Measurements from ENCODE around the gene SYT7. TPM values are rescaled to one million over a fixed set of nuclear protein-coding genes. Genes with fewer than 3 reads are reported as not detected.

The SYT7 gene
- total and polyA plus RNA-seq, 2 experiments from 2014 or later: 0.40 to 1.9 TPM

GRCh38 chr11:61627850-61628661 lies 47.2 kb upstream of the SYT7 start:
- H3K27me3 ChIP-seq (replicated peaks; ENCODE audit: insufficient read depth): no peaks in the 10 kb centered on the region
- H3K9me2 ChIP-seq (ENCODE audit: insufficient read depth): no peaks in the 10 kb centered on the region
- H4K20me1 ChIP-seq (ENCODE audit: insufficient read depth): no peaks in the 10 kb centered on the region
- 33 to 34% methylated on average over 13 of the region's 13 CpGs for WGBS, 2 experiments (ENCODE audit: low coverage in 1 of 2, low lambda C conversion rate in 2 of 2, missing lambda C conversion rate in 2 of 2)
- no peak overlapping the region for H3K9ac ChIP-seq
- no peaks in the 10 kb centered on the region for H3K36me3 ChIP-seq (ENCODE audit: low read depth)
- no peak for TF ChIP-seq EZH2phosphoT487 (IDR thresholded peaks at IDR 0.05; ENCODE audit: insufficient read depth, low read depth)
- no peak for TF ChIP-seq EZH2 (IDR thresholded peaks at IDR 0.05; ENCODE audit: insufficient read depth, poor library complexity, severe bottlenecking)
- peak; percentile 87 for DNase-seq
- H2AFZ ChIP-seq: no peak overlapping the region
- H3K4me1 ChIP-seq (ENCODE audit: insufficient read depth): peaks cover 4% of the 10 kb centered on the region
- no peaks in the 10 kb centered on the region for H3K79me2 ChIP-seq (ENCODE audit: insufficient read depth)
- H3K4me3 ChIP-seq: no peak overlapping the region
- no peak overlapping the region for H3K4me2 ChIP-seq (ENCODE audit: unreplicated experiment)
- no peaks in the 10 kb centered on the region for H3K9me3 ChIP-seq (ENCODE audit: low read depth)
- in situ Hi-C loops (cut with MboI): no loop called here
- H3K27ac ChIP-seq: no peak overlapping the region
- H3F3A ChIP-seq (ENCODE audit: insufficient read depth): no peaks in the 10 kb centered on the region

- Histone ChIP-seq H3K9me2 (ENCODE audit: insufficient read depth) (no peaks in the 10 kb centered on the region), H3F3A (ENCODE audit: insufficient read depth) (no peaks in the 10 kb centered on the region), H3K27ac (no peak overlapping the region), H3K79me2 (ENCODE audit: insufficient read depth) (no peaks in the 10 kb centered on the region), H3K4me2 (ENCODE audit: unreplicated experiment) (no peak overlapping the region), H2AFZ (no peak overlapping the region), H3K9ac (no peak overlapping the region), H4K20me1 (ENCODE audit: insufficient read depth) (no peaks in the 10 kb centered on the region), H3K36me3 (ENCODE audit: low read depth) (no peaks in the 10 kb centered on the region), H3K4me3 (no peak overlapping the region), H3K9me3 (ENCODE audit: low read depth) (no peaks in the 10 kb centered on the region), H3K4me1 (ENCODE audit: insufficient read depth) (peaks cover 4% of the 10 kb centered on the region), H3K27me3 (replicated peaks; ENCODE audit: insufficient read depth) (no peaks in the 10 kb centered on the region)
- no peak for DNase-seq
- in situ Hi-C loops (cut with MboI): no loop called here
- WGBS, 2 experiments (ENCODE audit: low coverage in 1 of 2, low lambda C conversion rate in 2 of 2, missing lambda C conversion rate in 2 of 2): 73 to 79% methylated on average over 10 of the region's 10 CpGs
- no peak for TF ChIP-seq EZH2 (IDR thresholded peaks at IDR 0.05; ENCODE audit: insufficient read depth, poor library complexity, severe bottlenecking)
- TF ChIP-seq EZH2phosphoT487 (IDR thresholded peaks at IDR 0.05; ENCODE audit: insufficient read depth, low read depth): no peak
These were observed 45.9 kb upstream of the SYT7 start for GRCh38 chr11:61626580-61627380.

- 70 to 75% methylated on average over 3 of the region's 3 CpGs for WGBS, 2 experiments (ENCODE audit: low coverage in 1 of 2, low lambda C conversion rate in 2 of 2, missing lambda C conversion rate in 2 of 2)
- no peak for DNase-seq
- no peak for TF ChIP-seq EZH2 (IDR thresholded peaks at IDR 0.05; ENCODE audit: insufficient read depth, poor library complexity, severe bottlenecking)
- TF ChIP-seq EZH2phosphoT487 (IDR thresholded peaks at IDR 0.05; ENCODE audit: insufficient read depth, low read depth): no peak
- no peaks in the 10 kb centered on the region for H3F3A ChIP-seq (ENCODE audit: insufficient read depth)
- H3K36me3 ChIP-seq (ENCODE audit: low read depth): no peaks in the 10 kb centered on the region
- in situ Hi-C loops (cut with MboI): no loop called here
- no peak overlapping the region for H3K27ac ChIP-seq
- no peaks in the 10 kb centered on the region for H3K9me3 ChIP-seq (ENCODE audit: low read depth)
- no peaks in the 10 kb centered on the region for H3K9me2 ChIP-seq (ENCODE audit: insufficient read depth)
- H4K20me1 ChIP-seq (ENCODE audit: insufficient read depth): no peaks in the 10 kb centered on the region
- H3K79me2 ChIP-seq (ENCODE audit: insufficient read depth): no peaks in the 10 kb centered on the region
- no peaks in the 10 kb centered on the region for H3K27me3 ChIP-seq (replicated peaks; ENCODE audit: insufficient read depth)
- no peak overlapping the region for H3K4me3 ChIP-seq
- H3K9ac ChIP-seq: no peak overlapping the region
- H3K4me2 ChIP-seq (ENCODE audit: unreplicated experiment): no peak overlapping the region
- no peak overlapping the region for H2AFZ ChIP-seq
- H3K4me1 ChIP-seq (ENCODE audit: insufficient read depth): peaks cover 4% of the 10 kb centered on the region
These were observed 44.6 kb upstream of the SYT7 start for GRCh38 chr11:61625525-61625924.

GRCh38 chr11:61621917-61622585 lies 41.2 kb upstream of the SYT7 start:
- Histone ChIP-seq H3K9ac (no peak overlapping the region), H2AFZ (no peak overlapping the region), H3K9me2 (ENCODE audit: insufficient read depth) (no peaks in the 10 kb centered on the region), H3K36me3 (ENCODE audit: low read depth) (no peaks in the 10 kb centered on the region), H3K27ac (no peak overlapping the region), H3K4me1 (ENCODE audit: insufficient read depth) (peaks cover 11% of the 10 kb centered on the region), H3K4me2 (ENCODE audit: unreplicated experiment) (no peak overlapping the region), H3K27me3 (replicated peaks; ENCODE audit: insufficient read depth) (no peaks in the 10 kb centered on the region), H3K79me2 (ENCODE audit: insufficient read depth) (no peaks in the 10 kb centered on the region), H4K20me1 (ENCODE audit: insufficient read depth) (no peaks in the 10 kb centered on the region), H3K4me3 (no peak overlapping the region), H3K9me3 (ENCODE audit: low read depth) (no peaks in the 10 kb centered on the region), H3F3A (ENCODE audit: insufficient read depth) (peaks cover 7% of the 10 kb centered on the region)
- 57 to 61% methylated on average over 7 of the region's 7 CpGs for WGBS, 2 experiments (ENCODE audit: low coverage in 1 of 2, low lambda C conversion rate in 2 of 2, missing lambda C conversion rate in 2 of 2)
- TF ChIP-seq EZH2phosphoT487 (IDR thresholded peaks at IDR 0.05; ENCODE audit: insufficient read depth, low read depth) (no peak), EZH2 (IDR thresholded peaks at IDR 0.05; ENCODE audit: insufficient read depth, poor library complexity, severe bottlenecking) (no peak)
- in situ Hi-C loops (cut with MboI): no loop called here
- no peak for DNase-seq
